ENCODE data around the gene RNPEPL1.

The RNPEPL1 gene

GRCh38 chr2:240622060-240622411, 53.8 kb downstream of the RNPEPL1 start:
- Histone ChIP-seq H3K27me3 (replicated peaks in 2 of 5; ENCODE audit: control insufficient read depth in 4 of 5, insufficient read depth in 5 of 5, low read length in 4 of 5) (no peaks in the 10 kb centered on the region), H3K36me3 (ENCODE audit: control insufficient read depth in 4 of 4, insufficient read depth in 4 of 4, low read length in 3 of 4) (no peaks in the 10 kb centered on the region), H3K4me3 (ENCODE audit: control insufficient read depth in 1 of 7, extremely low read depth in 1 of 7, insufficient read depth in 4 of 7, low read depth in 2 of 7, low read length in 6 of 7) (peak overlapping the region in 1 of 7 experiments; percentile 45), H3K9me3 (ENCODE audit: control extremely low read depth in 1 of 5, control insufficient read depth in 4 of 5, insufficient read depth in 2 of 5, low read depth in 1 of 5, low read length in 4 of 5) (peaks cover 0 to 2% (median 0%) of the 10 kb centered on the region in 5 experiments), H3K4me1 (ENCODE audit: control extremely low read depth in 1 of 4, control insufficient read depth in 4 of 4, insufficient read depth in 4 of 4, low read length in 3 of 4) (peaks cover 4 to 66% (median 61%) of the 10 kb centered on the region in 4 experiments), H3K27ac (ENCODE audit: insufficient read depth in 1 of 2, low read depth in 1 of 2, low read length in 2 of 2, poor library complexity in 1 of 2, severe bottlenecking in 2 of 2) (no peak overlapping the region)
- ChIA-PET CTCF (interaction anchor here (1.0 to 2.7 kb wide), 8 partner anchors 10 to 218 kb away, joined by 3 to 13 read pairs (median 4); partner anchors contain the start of gene CAPN10), POLR2A (interaction anchor here (0.6 to 1.0 kb wide), 2 partner anchors 34 to 36 kb away, joined by 3 to 4 read pairs; no protein-coding TSS in a partner anchor)
- 79% methylated on average over 8 of the region's 9 CpGs for WGBS (ENCODE audit: insufficient coverage)
- no peak for DNase-seq

- 7% methylated on average over 31 of the region's 37 CpGs for WGBS (ENCODE audit: insufficient coverage)
- DNase-seq, result peak; percentile 74 to 92 (median 86)
- CTCF ChIA-PET, result interaction anchor here (1.0 to 2.7 kb wide), 7 partner anchors 11 to 218 kb away, joined by 3 to 13 read pairs (median 4); partner anchors contain the start of gene CAPN10
- POLR2A ChIA-PET, result interaction anchor here (0.6 to 1.0 kb wide), 3 partner anchors 10 to 37 kb away, joined by 3 to 4 read pairs (median 3); no protein-coding TSS in a partner anchor
- no peaks in the 10 kb centered on the region for H3K9me3 ChIP-seq (ENCODE audit: control extremely low read depth in 1 of 5, control insufficient read depth in 4 of 5, insufficient read depth in 2 of 5, low read depth in 1 of 5, low read length in 4 of 5)
- H3K36me3 ChIP-seq (ENCODE audit: control insufficient read depth in 4 of 4, insufficient read depth in 4 of 4, low read length in 3 of 4), result no peaks in the 10 kb centered on the region
- H3K27me3 ChIP-seq (replicated peaks in 2 of 5; ENCODE audit: control insufficient read depth in 4 of 5, insufficient read depth in 5 of 5, low read length in 4 of 5), result no peaks in the 10 kb centered on the region
- H3K4me1 ChIP-seq (ENCODE audit: control extremely low read depth in 1 of 4, control insufficient read depth in 4 of 4, insufficient read depth in 4 of 4, low read length in 3 of 4), result peaks cover 4 to 72% (median 68%) of the 10 kb centered on the region in 4 experiments
- no peak overlapping the region for H3K27ac ChIP-seq (ENCODE audit: insufficient read depth in 1 of 2, low read depth in 1 of 2, low read length in 2 of 2, poor library complexity in 1 of 2, severe bottlenecking in 2 of 2)
- H3K4me3 ChIP-seq (ENCODE audit: control insufficient read depth in 1 of 7, extremely low read depth in 1 of 7, insufficient read depth in 4 of 7, low read depth in 2 of 7, low read length in 6 of 7), result peak overlapping the region in 2 of 7 experiments; percentile 33 to 45
Measured at GRCh38 chr2:240622531-240623235, 54.4 kb downstream of the RNPEPL1 start.

DNA sequence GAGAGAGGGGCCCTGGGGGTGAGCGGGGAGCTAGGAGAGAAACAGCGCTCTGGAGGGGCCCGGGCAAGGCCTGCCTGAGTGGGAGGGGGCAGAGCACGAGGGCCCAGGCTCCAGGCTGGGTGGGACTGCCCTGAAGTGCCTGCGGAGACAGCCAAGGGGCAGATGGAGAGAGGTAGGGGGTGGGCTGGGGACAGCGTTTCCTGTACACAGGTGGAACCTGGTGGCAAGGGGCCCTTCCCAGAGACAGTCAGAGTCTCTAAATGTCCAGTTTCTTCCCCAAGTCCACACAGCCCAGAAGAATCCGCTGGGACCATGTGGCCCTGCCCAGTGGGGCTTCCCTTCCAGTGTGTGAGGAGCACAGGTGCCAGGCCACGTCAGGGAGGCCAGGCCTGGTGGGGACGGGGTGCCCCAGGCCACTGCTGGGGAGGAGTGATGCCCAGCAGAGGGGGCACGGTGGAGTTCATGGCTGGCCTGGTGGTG, 55.3 kb downstream of the RNPEPL1 start:
- peak in 1 of 3 donors; percentile 50 for DNase-seq
- Histone ChIP-seq H3K4me3 (ENCODE audit: control insufficient read depth in 1 of 7, extremely low read depth in 1 of 7, insufficient read depth in 4 of 7, low read depth in 2 of 7, low read length in 6 of 7) (peak overlapping the region in 1 of 7 experiments; percentile 28), H3K27ac (ENCODE audit: insufficient read depth in 1 of 2, low read depth in 1 of 2, low read length in 2 of 2, poor library complexity in 1 of 2, severe bottlenecking in 2 of 2) (no peak overlapping the region), H3K9me3 (ENCODE audit: control extremely low read depth in 1 of 5, control insufficient read depth in 4 of 5, insufficient read depth in 2 of 5, low read depth in 1 of 5, low read length in 4 of 5) (no peaks in the 10 kb centered on the region), H3K27me3 (replicated peaks in 2 of 5; ENCODE audit: control insufficient read depth in 4 of 5, insufficient read depth in 5 of 5, low read length in 4 of 5) (no peaks in the 10 kb centered on the region), H3K4me1 (ENCODE audit: control extremely low read depth in 1 of 4, control insufficient read depth in 4 of 4, insufficient read depth in 4 of 4, low read length in 3 of 4) (peaks cover 4 to 76% (median 70%) of the 10 kb centered on the region in 4 experiments), H3K36me3 (ENCODE audit: control insufficient read depth in 4 of 4, insufficient read depth in 4 of 4, low read length in 3 of 4) (no peaks in the 10 kb centered on the region)
- CTCF ChIA-PET, result interaction anchor here (1.0 to 2.6 kb wide), 3 partner anchors 14 to 58 kb away, joined by 3 to 11 read pairs (median 3); partner anchors contain the start of gene CAPN10
- POLR2A ChIA-PET, result no interaction called here
- WGBS (ENCODE audit: insufficient coverage), result 6% methylated on average over 6 of the region's 10 CpGs

DNA sequence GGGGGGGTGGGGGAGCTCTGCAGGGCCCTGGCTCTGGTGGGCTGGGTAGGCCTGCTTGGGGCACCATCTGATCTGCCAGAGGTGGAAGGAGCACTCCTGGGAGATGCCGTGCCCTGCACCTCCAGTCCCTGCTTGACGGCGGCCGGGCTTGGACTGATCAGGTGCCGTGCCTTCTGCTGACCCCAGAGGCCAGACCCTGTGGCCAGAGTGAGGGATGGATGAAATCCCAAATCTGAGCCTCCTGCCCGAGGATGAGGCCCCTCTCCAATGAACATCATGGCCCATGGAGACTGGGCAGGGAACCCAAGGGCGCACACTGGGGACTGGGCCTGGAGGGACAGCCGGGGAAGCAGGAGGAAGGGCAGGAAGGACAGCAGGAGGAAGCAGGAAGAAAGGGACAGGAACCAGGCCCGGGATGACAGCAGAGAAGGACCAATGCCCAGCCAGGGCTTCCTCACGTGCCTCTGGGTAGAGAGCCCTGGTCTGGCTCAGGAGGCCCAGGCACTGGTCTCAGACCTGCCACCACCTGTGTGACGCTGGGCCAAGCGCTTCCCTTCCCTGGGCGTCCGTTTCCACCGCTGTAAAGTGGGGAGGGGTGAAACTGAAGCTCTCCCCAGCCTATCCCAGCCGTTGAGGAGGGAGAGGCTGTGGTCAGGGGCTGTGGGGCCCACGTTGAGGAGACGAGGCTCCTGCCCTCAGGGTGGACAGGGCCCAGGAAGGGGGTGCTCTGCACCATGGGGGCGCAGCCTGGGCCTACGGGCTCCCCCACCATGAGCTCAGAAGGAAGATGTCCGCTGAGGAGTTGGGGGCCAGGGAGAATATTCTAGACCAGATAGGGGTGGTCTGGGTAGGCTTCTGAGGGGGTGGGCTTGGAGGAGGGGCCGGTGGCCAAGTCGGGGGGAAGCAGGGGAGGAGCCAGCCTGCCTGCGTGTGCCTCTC, 56.0 kb downstream of the RNPEPL1 start:
- WGBS (ENCODE audit: insufficient coverage), result 58% methylated on average over 18 of the region's 24 CpGs
- CTCF ChIA-PET, result interaction anchor here (0.8 kb wide), 1 partner anchor 38 kb away, joined by 3 read pairs; the partner anchor contains the start of gene CAPN10

GRCh38 chr2:240624950-240625621, 56.8 kb downstream of the RNPEPL1 start, which contains the start of gene GPR35:
TSS of gene GPR35 (plus strand) at chr2:240625480. CDS start at chr2:240629953, 4,473 bp downstream.
- no peaks in the 10 kb centered on the region for H3K9me3 ChIP-seq (ENCODE audit: control extremely low read depth in 1 of 5, control insufficient read depth in 4 of 5, insufficient read depth in 2 of 5, low read depth in 1 of 5, low read length in 4 of 5)

More for the DNA sequence above, 56.0 kb downstream of the RNPEPL1 start:
- H3K4me3 ChIP-seq (ENCODE audit: control insufficient read depth in 1 of 7, extremely low read depth in 1 of 7, insufficient read depth in 4 of 7, low read depth in 2 of 7, low read length in 6 of 7), result peak overlapping the region in 3 of 7 experiments; percentile 19 to 34 (median 31)
- no peaks in the 10 kb centered on the region for H3K27me3 ChIP-seq (replicated peaks in 2 of 5; ENCODE audit: control insufficient read depth in 4 of 5, insufficient read depth in 5 of 5, low read length in 4 of 5)
- H3K4me1 ChIP-seq (ENCODE audit: control extremely low read depth in 1 of 4, control insufficient read depth in 4 of 4, insufficient read depth in 4 of 4, low read length in 3 of 4), result peaks cover 4 to 76% (median 70%) of the 10 kb centered on the region in 4 experiments
- POLR2A ChIA-PET, result interaction anchor here (1.1 kb wide), 1 partner anchor 38 kb away, joined by 3 read pairs; the partner anchor contains the start of gene CAPN10
- H3K9me3 ChIP-seq (ENCODE audit: control extremely low read depth in 1 of 5, control insufficient read depth in 4 of 5, insufficient read depth in 2 of 5, low read depth in 1 of 5, low read length in 4 of 5), result no peaks in the 10 kb centered on the region
- DNase-seq, result no peak
- no peaks in the 10 kb centered on the region for H3K36me3 ChIP-seq (ENCODE audit: control insufficient read depth in 4 of 4, insufficient read depth in 4 of 4, low read length in 3 of 4)
- no peak overlapping the region for H3K27ac ChIP-seq (ENCODE audit: insufficient read depth in 1 of 2, low read depth in 1 of 2, low read length in 2 of 2, poor library complexity in 1 of 2, severe bottlenecking in 2 of 2)

More at GRCh38 chr2:240624950-240625621, 56.8 kb downstream of the RNPEPL1 start, which contains the start of gene GPR35:
- peaks cover 4 to 74% (median 70%) of the 10 kb centered on the region in 4 experiments for H3K4me1 ChIP-seq (ENCODE audit: control extremely low read depth in 1 of 4, control insufficient read depth in 4 of 4, insufficient read depth in 4 of 4, low read length in 3 of 4)
- CTCF ChIA-PET, result interaction anchor here (0.8 kb wide), 2 partner anchors 39 to 42 kb away, joined by 3 read pairs; partner anchors contain the start of gene CAPN10
- H3K36me3 ChIP-seq (ENCODE audit: control insufficient read depth in 4 of 4, insufficient read depth in 4 of 4, low read length in 3 of 4), result peaks cover 0 to 5% (median under 1%) of the 10 kb centered on the region in 4 experiments
- peak; percentile 75 to 92 (median 91) for DNase-seq
- H3K27ac ChIP-seq (ENCODE audit: insufficient read depth in 1 of 2, low read depth in 1 of 2, low read length in 2 of 2, poor library complexity in 1 of 2, severe bottlenecking in 2 of 2), result no peak within 1 kb of the TSS
- H3K27me3 ChIP-seq (replicated peaks in 2 of 5; ENCODE audit: control insufficient read depth in 4 of 5, insufficient read depth in 5 of 5, low read length in 4 of 5), result no peaks in the 10 kb centered on the region
- WGBS (ENCODE audit: insufficient coverage), result 19% methylated on average over 12 of the region's 23 CpGs
- POLR2A ChIA-PET, result interaction anchor here (1.1 kb wide), 1 partner anchor 39 kb away, joined by 3 read pairs; the partner anchor contains the start of gene CAPN10
- peak within 1 kb of the TSS in 4 of 7 experiments; percentile 19 to 36 (median 32) for H3K4me3 ChIP-seq (ENCODE audit: control insufficient read depth in 1 of 7, extremely low read depth in 1 of 7, insufficient read depth in 4 of 7, low read depth in 2 of 7, low read length in 6 of 7)

All from common myeloid progenitor, CD34-positive (primary cell).